Activated T-helper 2 cell treated with anti-CD3 and anti-CD28 coated beads, Interferon-gamma antibody, Interleukin-2, Interleukin-4, amounts not matched to agents 10 μg/mL and 5 μg/mL and 100 μg/mL, durations not matched to agents 14 hours and 24 hours and 36 hours (primary cell): ENCODE results near the gene OCEL1. TPM values are rescaled to one million over a fixed set of nuclear protein-coding genes. Genes with fewer than 3 reads are reported as not detected.

Experiments
- DNase-seq: peaks from one replicate; pipeline ENCODE4 v3.0.0; 2021; ENCODE audit warnings: low spot score
- H3K27ac Mint-ChIP-seq: one replicate; pipeline ENCODE4 v1.8.0; 2021; ENCODE audit warnings: mixed read lengths
- H3K27me3 Mint-ChIP-seq: one replicate; pipeline ENCODE4 v1.8.0; 2021; ENCODE audit warnings: low read depth, mixed read lengths
- H3K36me3 Mint-ChIP-seq: one replicate; pipeline ENCODE4 v1.8.0; 2021; ENCODE audit warnings: low read depth, mixed read lengths
- H3K4me1 Mint-ChIP-seq: one replicate; pipeline ENCODE4 v1.8.0; 2021; ENCODE audit warnings: low read depth, mixed read lengths
- H3K4me3 Mint-ChIP-seq: one replicate; pipeline ENCODE4 v1.8.0; 2021; ENCODE audit warnings: low read depth, mild to moderate bottlenecking, moderate library complexity, mixed read lengths
- H3K9me3 Mint-ChIP-seq: one replicate; pipeline ENCODE4 v1.8.0; 2021; ENCODE audit warnings: mixed read lengths
- intact Hi-C: fragments of 100-400 bp; cut with micrococcal nuclease; formaldehyde crosslinking; loops from one replicate; pipeline ENCODE4 v1.15.1; 2023
- total RNA-seq: library from RNA; stranded (reverse); gene quantifications from 2 replicates; pipeline ENCODE4 v1.2.3, GENCODE V29; 2022

The OCEL1 gene
- total RNA-seq, 1 donor from 2014 or later: 22.0 TPM

DNA sequence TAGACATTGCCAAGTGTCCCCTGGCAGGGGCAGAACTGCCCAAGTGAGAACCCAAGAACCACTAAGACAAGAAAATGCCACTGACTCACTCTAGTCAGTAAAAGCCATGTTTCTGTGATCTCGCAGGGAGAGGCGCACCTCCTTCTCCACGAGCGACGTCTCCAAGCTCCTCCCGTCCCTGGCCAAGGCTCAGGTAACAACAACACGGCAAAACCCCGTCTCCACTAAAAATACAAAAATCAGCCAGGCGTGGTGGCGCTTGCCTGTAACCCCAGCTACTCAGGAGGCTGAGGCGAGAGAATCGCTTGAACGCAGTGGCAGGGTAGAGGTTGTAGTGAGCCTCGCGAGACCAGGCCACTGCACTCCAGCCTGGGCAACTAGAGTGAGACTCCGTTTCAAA lies 28.4 kb upstream of the OCEL1 start:
- Mint-ChIP-seq H3K4me1 (no peaks in the 10 kb centered on the region), H3K4me3 (no peak overlapping the region), H3K27ac (no peak overlapping the region), H3K36me3 (peaks cover 78% of the 10 kb centered on the region), H3K9me3 (no peaks in the 10 kb centered on the region), H3K27me3 (no peaks in the 10 kb centered on the region)
- no peak for DNase-seq
- intact Hi-C loops: no loop called here

GRCh38 chr19:17200408-17201079 lies 25.5 kb upstream of the OCEL1 start:
- Mint-ChIP-seq H3K27me3 (no peaks in the 10 kb centered on the region), H3K9me3 (no peaks in the 10 kb centered on the region), H3K36me3 (peaks cover 86% of the 10 kb centered on the region), H3K27ac (no peak overlapping the region), H3K4me1 (no peaks in the 10 kb centered on the region), H3K4me3 (no peak overlapping the region)
- intact Hi-C loops: no loop called here
- no peak for DNase-seq

- Mint-ChIP-seq H3K27ac (no peak overlapping the region), H3K36me3 (peaks cover 80% of the 10 kb centered on the region), H3K4me1 (no peaks in the 10 kb centered on the region), H3K4me3 (no peak overlapping the region), H3K27me3 (no peaks in the 10 kb centered on the region), H3K9me3 (no peaks in the 10 kb centered on the region)
- DNase-seq: no peak
- intact Hi-C loops: no loop called here
Observed at GRCh38 chr19:17202249-17202648, 23.8 kb upstream of the OCEL1 start.

GRCh38 chr19:17202713-17203112 lies 23.3 kb upstream of the OCEL1 start:
- Mint-ChIP-seq H3K27ac (no peak overlapping the region), H3K27me3 (no peaks in the 10 kb centered on the region), H3K36me3 (peaks cover 76% of the 10 kb centered on the region), H3K4me3 (no peak overlapping the region), H3K4me1 (no peaks in the 10 kb centered on the region), H3K9me3 (no peaks in the 10 kb centered on the region)
- intact Hi-C loops: no loop called here
- no peak for DNase-seq

- intact Hi-C loops: no loop called here
- DNase-seq: peak; percentile 40
- Mint-ChIP-seq H3K36me3 (peaks cover 73% of the 10 kb centered on the region), H3K9me3 (no peaks in the 10 kb centered on the region), H3K4me1 (peaks cover 11% of the 10 kb centered on the region), H3K27ac (no peak overlapping the region), H3K4me3 (no peak overlapping the region), H3K27me3 (no peaks in the 10 kb centered on the region)
Observed at GRCh38 chr19:17205237-17206140, 20.5 kb upstream of the OCEL1 start.

DNA sequence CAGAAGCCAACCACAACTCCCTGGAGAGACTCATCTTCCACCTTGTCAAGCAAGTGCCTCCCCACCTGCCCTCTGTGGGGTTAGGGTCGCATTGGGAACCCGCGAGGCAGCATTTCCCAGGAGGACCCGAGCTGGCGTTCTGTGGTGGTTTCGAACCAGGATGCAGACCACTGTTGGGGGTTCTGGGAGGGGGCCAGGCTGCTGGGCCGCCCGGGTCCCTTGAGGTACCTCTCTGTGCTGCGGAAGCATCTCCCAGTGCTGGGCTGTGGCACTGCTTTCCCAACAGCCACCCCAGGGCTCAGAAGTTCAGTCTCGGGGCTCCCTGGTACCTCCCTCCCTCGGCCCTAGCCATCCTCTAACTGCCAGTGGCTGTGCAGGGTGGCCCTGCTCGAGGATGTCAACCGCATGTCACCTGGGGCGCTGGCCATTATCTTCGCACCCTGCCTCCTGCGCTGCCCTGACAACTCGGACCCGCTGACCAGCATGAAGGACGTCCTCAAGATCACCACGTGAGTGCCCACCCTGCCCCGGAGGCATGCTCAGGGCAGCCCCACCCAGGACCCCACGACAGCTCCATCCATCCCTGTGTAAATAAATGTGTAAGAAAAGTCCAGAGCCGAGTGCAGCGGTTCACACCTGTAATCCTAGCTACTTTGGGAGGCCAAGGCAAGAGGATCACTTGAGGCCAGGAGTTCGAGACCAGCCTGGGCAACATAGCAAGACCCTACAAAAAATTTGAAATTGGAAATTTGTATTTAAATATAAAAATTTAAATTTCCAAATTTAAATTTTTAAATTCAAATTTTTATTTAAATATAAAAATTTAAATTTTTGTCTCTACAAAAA lies 19.1 kb upstream of the OCEL1 start:
- DNase-seq: no peak
- Mint-ChIP-seq H3K27ac (no peak overlapping the region), H3K4me3 (no peak overlapping the region), H3K36me3 (peaks cover 66% of the 10 kb centered on the region), H3K27me3 (no peaks in the 10 kb centered on the region), H3K9me3 (no peaks in the 10 kb centered on the region), H3K4me1 (peaks cover 11% of the 10 kb centered on the region)
- intact Hi-C loops: no loop called here

GRCh38 chr19:17209126-17210036 lies 16.6 kb upstream of the OCEL1 start:
- Mint-ChIP-seq H3K27ac (peak overlapping the region; percentile 78), H3K9me3 (no peaks in the 10 kb centered on the region), H3K4me1 (peaks cover 11% of the 10 kb centered on the region), H3K27me3 (no peaks in the 10 kb centered on the region), H3K36me3 (peaks cover 56% of the 10 kb centered on the region), H3K4me3 (no peak overlapping the region)
- peak; percentile 31 for DNase-seq
- intact Hi-C loops: no loop called here

- intact Hi-C loops: no loop called here
- H3K36me3 Mint-ChIP-seq: peaks cover 52% of the 10 kb centered on the region
- no peaks in the 10 kb centered on the region for H3K9me3 Mint-ChIP-seq
- no peak overlapping the region for H3K27ac Mint-ChIP-seq
- H3K4me3 Mint-ChIP-seq: no peak overlapping the region
- H3K4me1 Mint-ChIP-seq: peaks cover 14% of the 10 kb centered on the region
- DNase-seq: no peak
- H3K27me3 Mint-ChIP-seq: no peaks in the 10 kb centered on the region
Observed at GRCh38 chr19:17210296-17210695, 15.7 kb upstream of the OCEL1 start.

- Mint-ChIP-seq H3K27me3 (no peaks in the 10 kb centered on the region), H3K36me3 (peaks cover 56% of the 10 kb centered on the region), H3K4me1 (peaks cover 15% of the 10 kb centered on the region), H3K4me3 (no peak overlapping the region), H3K27ac (no peak overlapping the region), H3K9me3 (no peaks in the 10 kb centered on the region)
- intact Hi-C loops: no loop called here
- no peak for DNase-seq
Observed at GRCh38 chr19:17211547-17212446, 14.2 kb upstream of the OCEL1 start.

GRCh38 chr19:17213334-17213733 lies 12.7 kb upstream of the OCEL1 start:
- intact Hi-C loops: no loop called here
- peaks cover 65% of the 10 kb centered on the region for H3K36me3 Mint-ChIP-seq
- H3K9me3 Mint-ChIP-seq: no peaks in the 10 kb centered on the region
- no peak for DNase-seq
- H3K27ac Mint-ChIP-seq: no peak overlapping the region
- no peaks in the 10 kb centered on the region for H3K27me3 Mint-ChIP-seq
- H3K4me3 Mint-ChIP-seq: no peak overlapping the region
- peaks cover 15% of the 10 kb centered on the region for H3K4me1 Mint-ChIP-seq

DNA sequence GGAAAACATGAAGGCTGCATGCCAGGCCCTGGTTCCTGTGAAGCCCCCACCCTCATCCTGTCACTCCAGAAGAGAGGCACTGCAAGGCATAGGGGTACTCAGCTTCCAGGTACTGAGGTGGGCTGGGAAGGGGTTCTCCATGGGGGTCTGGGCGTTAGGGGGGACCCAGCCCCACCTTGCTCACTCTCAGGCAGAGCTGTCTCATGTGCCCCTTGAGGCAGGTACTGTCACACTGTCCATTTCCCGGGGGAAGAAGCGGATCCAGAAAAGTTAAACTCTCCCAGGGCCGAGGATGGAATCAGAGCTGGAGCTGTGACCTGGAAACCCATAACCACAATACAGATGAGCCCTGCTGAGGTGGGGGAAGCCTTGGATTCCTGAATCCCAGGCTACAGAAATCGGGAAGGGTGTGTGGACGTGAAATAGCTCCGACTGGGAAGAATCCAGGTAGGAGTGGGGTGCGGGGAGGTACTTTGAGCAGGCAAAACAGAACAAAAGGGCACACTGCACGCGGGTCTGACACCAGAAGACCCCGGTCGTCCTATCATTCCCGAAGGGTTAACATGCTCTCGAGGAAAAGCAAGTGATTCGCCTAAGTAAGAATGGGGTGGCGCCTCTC lies 11.4 kb upstream of the OCEL1 start:
- H3K9me3 Mint-ChIP-seq: no peaks in the 10 kb centered on the region
- DNase-seq: no peak
- peaks cover 61% of the 10 kb centered on the region for H3K36me3 Mint-ChIP-seq
- peaks cover 8% of the 10 kb centered on the region for H3K4me1 Mint-ChIP-seq
- peak overlapping the region; percentile 84 for H3K4me3 Mint-ChIP-seq
- H3K27me3 Mint-ChIP-seq: no peaks in the 10 kb centered on the region
- intact Hi-C loops: loop anchor here (1.0 kb wide), 2 partner anchors 12 to 89 kb away; partner anchors contain the start of gene OCEL1
- peak overlapping the region; percentile 96 for H3K27ac Mint-ChIP-seq
